ENCODE results near the gene DAP.

DAP gene

DNA sequence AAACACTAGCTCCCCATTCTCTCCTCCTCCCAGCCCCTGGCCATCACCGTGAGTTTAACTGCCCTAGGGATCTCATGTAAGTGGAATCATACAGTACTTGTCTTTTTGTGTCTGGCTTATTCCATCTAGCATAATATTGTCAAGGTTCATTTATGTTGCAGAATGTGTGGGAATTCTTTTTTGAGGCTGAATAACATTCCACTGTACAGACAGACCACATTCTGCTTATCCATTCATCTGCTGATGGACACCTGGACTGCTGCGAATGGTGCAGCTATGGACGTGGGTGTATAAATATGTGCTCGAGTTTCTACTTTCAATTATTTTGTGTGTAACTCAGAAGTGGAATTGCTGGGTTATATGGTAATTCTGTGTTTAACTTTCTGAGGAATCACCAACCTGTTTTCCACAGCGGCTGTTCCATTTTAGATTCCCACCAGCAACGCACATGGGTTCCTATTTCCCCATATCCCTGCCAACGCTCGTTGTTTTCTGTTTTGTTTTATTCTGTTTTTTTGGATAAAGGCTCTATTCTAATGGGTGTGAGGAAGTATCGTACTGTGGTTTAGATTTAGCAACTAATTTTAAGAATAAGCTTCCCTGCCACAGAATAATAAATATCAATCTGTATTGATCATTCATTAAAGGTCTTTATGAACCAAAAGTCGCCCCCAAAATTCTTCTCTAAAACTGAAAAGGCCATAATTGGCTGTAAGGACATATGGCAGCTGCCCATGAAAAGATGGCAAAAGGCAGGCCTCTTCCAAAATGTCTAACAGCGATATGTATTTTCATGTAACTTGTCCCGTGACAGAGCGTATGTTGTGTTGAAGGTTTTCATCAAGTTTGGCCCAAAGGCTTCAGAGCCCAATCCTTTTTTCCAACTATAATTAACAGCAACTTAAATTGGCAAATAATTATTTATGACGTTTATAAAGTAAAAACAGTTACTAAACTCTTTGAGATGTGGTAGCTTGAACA lies 70.3 kb downstream of the DAP start:
- DNase-seq (ENCODE audit: low read depth in 2 of 2): no peak

- peak in 1 of 2 experiments; percentile 17 for DNase-seq (ENCODE audit: low read depth in 2 of 2)
These were observed 71.5 kb downstream of the DAP start for GRCh38 chr5:10689391-10690081.

DNA sequence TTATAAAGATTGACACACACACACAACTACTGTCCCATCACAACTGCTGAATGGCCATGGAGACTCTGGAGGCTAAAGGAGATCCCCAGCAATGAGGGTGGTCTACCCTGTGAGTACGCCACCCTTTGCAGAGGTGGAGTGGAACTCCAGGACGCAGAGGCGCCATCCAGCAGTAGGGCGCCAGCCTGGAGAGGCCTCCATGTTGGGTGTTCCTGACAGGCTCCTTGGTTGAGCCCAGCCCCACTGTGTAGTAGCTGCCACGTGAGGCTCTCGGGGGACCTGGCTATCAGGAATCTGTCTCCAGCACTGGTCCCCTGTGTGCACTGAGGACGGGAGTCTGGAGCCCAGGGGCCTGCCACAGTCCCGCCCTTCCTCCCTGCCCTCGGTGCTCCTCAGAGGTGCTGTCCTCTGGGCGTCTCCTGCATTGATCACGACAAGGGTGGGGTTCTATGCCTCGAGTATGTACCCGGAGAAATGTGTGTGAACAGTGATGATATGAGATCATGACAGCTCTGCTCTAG lies 72.3 kb downstream of the DAP start:
- no peak for DNase-seq (ENCODE audit: low read depth in 2 of 2)

DNA sequence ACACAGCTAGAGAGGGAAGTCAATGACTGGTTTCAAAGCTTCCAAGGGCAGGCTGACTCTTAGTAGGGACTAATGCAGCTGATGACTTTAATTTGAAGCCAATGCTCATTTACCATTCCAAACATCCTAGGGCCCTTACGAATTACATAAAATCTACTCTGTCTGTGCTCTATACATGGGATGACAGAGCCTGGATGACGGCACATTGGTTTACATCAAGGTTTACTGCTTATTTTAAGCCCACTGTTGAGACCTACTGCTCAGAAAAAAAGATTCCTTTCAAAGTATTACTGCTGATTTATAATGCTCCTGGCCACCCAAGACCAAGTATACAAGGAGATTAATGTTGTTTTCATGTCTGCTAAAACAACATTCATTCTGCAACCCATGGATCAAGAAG lies 74.1 kb downstream of the DAP start:
- no peak for DNase-seq (ENCODE audit: low read depth in 2 of 2)

DNA sequence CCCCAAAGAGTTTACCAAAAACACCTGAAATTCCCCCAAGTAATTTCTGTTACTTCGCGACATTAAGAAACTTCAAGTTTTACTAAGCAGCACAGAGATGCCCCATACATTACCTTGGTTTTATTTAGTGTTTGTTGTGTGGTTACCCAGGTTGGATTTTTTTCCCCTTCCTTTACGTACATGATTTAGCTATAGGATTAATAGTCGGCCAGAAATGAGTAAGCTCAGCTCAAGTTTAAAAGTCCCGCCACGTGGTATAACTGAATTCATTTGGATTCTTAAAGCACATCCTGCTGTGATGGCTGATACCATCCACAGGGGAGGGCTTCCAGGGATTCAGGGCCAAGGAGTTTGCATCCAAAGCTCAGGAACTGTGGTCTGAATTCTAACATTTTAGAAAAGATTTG lies 75.9 kb downstream of the DAP start:
- no peak for DNase-seq (ENCODE audit: low read depth in 2 of 2)

DNA sequence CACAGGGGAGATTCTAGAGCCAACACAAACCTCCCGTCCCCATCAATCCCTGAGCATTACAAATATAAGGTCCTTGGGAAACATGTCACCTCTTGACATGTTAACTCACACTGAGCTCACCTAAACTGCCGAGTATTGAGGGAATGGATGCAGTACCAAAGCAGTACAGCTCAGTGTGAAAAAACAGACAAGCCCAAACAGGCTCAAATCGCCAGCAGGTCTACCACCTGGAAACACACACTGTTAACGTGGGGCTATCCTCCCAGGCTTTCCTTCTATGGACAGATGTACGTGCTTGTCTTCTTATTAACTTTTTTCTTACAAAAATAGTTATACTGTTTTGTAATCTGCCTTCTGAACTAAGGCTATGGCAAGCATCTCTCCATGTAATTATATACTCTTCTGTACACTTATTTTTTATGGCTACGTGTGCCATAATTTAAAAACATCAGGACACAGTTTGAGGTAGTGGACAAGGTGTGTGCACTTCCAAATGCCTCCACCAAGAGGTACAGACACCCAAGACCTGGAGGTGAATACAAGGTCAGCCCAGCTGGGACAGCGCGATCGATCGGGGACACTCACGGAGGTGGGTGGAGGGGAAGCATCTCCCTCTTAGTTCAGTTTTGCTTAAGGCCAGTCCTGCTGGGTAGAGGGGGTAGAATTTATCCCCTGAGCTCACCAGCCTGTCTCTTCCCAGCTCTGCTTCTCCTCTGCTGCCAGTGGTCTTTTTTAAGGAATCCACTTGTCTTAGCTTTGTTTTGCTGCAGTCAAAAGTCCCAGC lies 76.5 kb downstream of the DAP start:
- DNase-seq (ENCODE audit: low read depth in 2 of 2): no peak

DNA sequence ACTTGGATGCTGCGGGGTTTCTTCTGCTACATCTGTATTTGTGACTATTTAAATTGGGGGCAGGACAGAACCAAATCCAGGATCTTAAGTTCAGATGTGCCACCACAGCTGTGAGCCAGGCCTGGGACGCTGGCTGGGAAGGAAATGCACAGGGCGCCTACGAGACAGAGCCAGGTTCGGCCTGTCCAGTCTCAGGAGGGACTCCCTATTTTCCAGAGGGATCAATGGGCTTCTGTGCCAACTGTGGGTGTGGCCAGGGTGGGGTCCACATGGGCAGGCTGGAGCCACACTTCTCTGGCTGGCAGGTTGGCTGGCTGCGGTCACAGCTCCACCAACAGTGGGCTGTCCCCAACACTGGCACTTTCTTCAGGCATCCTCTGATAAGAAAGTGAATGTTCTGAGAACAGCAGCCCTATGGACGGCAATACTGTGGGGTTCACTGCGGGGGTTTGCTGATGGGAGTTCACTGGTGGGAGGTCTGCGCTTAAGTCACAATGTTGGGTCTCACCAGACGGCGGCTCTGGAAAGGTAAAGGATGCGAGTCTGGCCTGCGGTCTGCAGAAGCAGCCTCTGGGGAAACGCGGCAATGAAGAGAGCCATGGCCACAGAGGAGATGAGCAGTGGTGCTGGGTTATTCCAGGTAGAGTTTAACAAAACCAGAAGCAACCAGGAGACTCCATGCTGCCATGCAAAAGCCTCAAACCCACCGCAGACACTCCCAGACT lies 78.1 kb downstream of the DAP start:
- no peak for DNase-seq (ENCODE audit: low read depth in 2 of 2)

- no peak for DNase-seq (ENCODE audit: low read depth in 2 of 2)
These were observed 79.0 kb downstream of the DAP start for GRCh38 chr5:10681731-10682679.

- no peak for DNase-seq (ENCODE audit: low read depth in 2 of 2)
These were observed 80.1 kb downstream of the DAP start for GRCh38 chr5:10680876-10681481.

- DNase-seq (ENCODE audit: low read depth in 2 of 2): no peak
These were observed 81.6 kb downstream of the DAP start for GRCh38 chr5:10679336-10679988.

DNA sequence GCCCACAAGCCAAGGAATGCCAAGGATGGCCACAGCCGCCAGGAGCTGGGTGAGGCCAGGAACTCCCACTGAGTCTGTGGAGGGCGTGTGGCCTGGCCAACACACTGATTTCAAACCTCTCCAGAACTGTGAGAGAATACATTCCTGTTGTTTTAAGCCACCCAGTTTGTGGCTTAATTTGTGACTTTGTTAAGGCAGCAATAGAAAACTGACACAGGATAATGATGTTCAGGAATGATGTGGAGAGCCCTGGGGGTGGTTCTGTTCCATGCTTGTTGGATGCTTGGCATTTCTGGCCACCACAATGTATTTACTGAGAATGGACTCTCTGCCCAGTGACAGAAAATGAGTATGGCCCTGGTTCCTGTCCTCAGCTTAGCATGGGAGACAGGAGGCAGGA lies 82.8 kb downstream of the DAP start:
- DNase-seq (ENCODE audit: low read depth in 2 of 2): no peak

DNA sequence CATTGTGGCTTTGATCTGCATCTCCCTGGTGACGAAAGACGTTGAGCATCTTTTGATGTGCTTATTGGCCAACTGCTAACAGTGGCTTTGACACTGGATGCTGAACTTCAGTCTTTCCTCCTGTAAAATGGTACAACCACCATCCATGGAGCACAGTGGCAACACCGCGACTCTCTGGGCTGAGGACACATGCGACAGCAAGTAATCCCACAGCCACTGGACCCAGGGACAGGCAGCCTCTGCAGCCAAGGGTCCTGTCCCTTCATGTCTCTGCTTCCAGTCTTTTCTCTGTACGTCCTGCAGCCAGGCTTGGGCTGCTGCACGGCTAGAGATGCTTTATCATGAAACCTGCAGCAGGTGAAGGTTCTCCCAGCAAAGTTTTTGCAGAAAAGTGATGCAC lies 83.5 kb downstream of the DAP start:
- DNase-seq (ENCODE audit: low read depth in 2 of 2): no peak

- no peak for DNase-seq (ENCODE audit: low read depth in 2 of 2)
These were observed 84.1 kb downstream of the DAP start for GRCh38 chr5:10676946-10677345.

DNA sequence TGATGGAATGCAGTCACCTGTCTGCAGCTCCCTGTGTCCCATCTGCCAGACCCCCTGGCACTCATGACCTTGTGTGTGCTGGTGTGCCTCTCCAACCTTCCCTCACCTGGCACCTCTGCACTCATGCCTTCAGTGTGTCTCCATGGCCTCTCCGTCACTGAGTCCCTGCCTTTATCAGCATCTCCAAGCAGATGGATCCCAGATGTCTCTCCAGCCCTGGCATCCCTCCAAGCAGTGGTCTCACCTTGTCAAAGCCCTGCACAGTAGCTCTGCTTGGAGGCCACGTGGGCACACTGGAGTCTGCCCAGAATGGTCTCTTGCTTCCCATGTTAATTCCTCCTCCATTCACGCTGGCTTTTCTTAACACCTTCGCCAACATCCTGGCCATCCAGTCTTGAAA lies 84.8 kb downstream of the DAP start:
- DNase-seq (ENCODE audit: low read depth in 2 of 2): no peak

DNA sequence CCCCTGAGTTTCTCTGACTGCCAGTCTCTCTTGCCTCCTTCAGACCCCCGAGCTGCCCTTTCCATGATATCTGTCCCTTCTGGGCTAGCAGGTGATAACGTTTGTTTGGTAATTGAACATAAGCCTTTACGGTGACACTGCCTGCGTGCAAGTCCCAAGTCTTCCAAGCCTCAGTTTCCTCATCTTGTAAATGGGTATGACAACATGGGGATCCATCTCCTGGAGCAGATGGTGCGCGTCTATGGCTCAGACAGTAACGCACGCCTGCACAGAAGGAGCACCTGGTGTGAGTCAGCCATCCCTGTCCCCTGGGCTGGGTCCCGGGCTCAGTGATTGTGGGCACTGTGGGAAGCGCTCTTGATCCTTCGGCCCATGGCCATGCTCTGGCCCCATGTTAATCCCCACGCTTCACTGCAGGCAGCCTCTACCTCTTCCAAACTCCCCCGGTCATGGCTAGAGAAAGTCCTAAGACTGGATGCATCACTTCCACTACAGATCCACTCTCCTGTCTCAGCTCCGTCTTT lies 85.8 kb downstream of the DAP start:
- DNase-seq (ENCODE audit: low read depth in 2 of 2): no peak

GRCh38 chr5:10674582-10674981 lies 86.5 kb downstream of the DAP start:
- DNase-seq (ENCODE audit: low read depth in 2 of 2): no peak

DNA sequence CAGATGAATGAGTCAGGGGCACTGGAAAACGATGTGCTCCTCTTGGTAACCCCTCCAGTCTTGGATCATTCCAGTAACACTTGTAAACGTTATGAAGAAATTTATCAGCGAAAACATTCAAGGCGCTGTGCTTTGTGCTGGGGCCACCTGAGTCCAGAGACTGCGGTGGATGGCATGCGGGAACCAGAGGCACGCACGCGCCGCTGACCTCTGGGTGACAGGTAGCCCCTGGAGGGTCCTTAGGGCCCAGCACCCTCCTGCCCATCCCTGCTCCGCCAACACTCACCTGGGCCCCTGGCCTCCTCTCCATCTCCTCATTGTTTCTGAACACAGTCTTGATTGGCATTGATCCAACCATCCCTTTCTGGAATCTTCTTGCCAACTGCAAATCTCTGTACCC lies 86.9 kb downstream of the DAP start:
- no peak for DNase-seq (ENCODE audit: low read depth in 2 of 2)

DNA sequence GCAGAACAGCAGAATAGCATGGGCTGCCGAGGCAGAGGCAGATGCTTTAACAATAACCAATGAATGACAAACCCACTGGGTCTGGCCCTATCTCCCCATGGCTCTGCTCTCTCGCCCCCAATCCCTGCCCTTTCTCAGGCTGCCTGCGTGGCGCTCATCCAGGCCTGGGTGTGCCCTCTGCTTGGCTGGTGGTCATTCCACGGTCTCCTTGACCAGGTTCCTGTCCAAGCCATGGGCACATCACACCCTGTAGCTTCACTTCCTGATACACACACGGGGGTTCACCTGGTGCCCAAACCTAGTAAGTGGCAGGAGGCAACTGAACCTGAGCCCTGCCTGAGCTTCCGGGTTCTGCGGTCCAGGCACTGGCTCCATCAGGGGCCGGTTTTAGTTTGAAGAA lies 87.6 kb downstream of the DAP start:
- no peak for DNase-seq (ENCODE audit: low read depth in 2 of 2)

GRCh38 chr5:10673017-10673389 lies 88.0 kb downstream of the DAP start:
- no peak for DNase-seq (ENCODE audit: low read depth in 2 of 2)

Measured in stimulated activated CD4-positive, alpha-beta T cell treated with anti-CD3 and anti-CD28 coated beads, Interleukin-12 subunit alpha, Interleukin-12 subunit beta, amount 100 ng/mL, for 24 hours (primary cell).